HPDE6-E6E7 (cell line): Measurements from ENCODE around the gene RABGAP1L.
"Not testable (repeated sequence)": the region's sequence is repeated elsewhere in the genome, so short reads cannot be mapped to it uniquely, and the experiment has no call there.

ENCODE experiments used
- DNase-seq: peaks from one replicate; pipeline ENCODE4 v3.0.0; 2011; ENCODE audit warnings: missing footprints; ENCODE audit errors: extremely low spot score

RABGAP1L gene

DNA sequence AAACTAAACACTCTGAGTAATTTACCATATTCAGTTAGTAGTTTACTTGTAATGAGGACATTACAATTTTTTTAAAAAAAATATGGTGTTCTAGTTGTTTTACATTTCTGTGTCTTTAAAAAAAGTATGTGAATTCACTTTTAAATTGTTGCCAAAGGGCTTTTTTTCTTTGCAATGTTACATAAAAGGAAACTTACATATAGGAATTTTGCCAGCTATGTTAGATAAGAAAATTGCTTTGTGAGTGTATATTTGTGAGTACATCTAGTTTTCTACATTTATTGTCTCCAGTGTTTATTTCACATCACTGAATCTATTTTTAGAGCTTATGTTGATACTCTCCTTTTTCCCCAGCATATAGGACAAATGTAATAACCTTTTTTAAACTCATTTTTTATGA is 495.2 kb downstream of the RABGAP1L start:
- DNase-seq, result no peak

DNA sequence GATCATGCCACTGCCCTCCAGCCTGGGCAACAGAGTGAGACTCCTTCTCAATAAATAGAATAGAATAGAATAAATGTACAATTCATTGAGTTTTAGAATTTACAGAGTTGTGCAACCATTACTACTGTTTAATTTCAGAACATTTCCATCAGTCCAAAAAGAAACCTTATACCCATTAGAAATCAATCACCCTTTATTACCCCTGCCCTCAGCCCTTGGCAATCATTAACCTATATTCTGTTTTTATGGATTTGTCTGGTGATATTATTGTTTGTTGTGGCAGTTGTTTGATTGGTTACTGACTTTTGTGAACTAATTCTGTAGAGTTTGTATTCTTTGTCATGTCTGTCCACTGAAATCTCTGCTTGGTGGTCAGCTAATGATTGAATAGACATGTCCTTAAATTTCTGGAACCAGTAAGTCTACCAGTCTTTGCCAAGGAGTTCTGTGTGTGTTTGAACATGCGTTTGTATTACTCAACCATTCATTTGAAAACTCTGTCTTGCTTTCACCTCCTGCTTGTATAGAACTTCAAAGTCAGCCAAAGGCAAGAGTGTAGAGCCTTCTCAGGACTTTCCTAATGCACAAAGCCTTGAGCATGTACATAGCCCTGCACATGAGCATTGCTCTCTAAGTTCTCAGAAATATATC is 497.2 kb downstream of the RABGAP1L start:
- no peak for DNase-seq

DNA sequence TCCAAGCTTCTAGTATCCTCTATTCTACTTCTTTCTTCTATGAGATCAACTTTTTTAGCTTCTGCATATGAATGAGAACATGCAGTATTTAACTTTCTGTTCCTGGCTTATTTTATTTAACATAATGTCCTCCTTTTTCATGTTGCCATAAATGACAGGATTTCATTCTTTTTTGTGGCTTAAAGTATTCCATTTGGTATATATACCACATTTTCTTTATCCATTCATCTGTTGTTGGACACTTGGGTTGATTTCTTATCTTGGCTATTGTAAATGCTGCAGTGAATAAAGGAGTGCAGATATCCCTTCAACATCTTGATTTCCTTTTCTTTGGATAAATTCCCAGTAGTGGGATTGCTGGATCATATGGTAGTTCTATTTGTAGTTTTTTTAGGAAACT is 498.1 kb downstream of the RABGAP1L start:
- no peak for DNase-seq

DNA sequence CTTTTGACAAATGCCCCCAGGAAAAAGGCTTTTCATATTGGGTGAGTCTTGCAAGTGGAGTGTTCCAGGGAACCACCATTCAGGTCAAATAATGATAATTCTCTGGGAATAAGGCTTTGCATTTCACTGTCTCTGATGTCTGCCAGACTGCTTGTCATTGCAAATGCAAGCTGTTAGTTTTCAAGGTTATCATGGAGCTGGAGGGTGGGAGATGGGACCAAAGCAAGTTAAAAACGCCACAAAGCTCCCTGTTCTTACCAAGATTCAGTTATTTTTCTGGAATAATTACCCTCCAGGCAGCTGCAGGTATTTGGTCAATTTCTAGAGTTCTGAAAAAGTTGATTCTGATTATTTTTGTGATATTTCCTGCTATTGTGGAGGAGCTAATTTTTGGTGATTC is 498.6 kb downstream of the RABGAP1L start:
- no peak for DNase-seq

DNA sequence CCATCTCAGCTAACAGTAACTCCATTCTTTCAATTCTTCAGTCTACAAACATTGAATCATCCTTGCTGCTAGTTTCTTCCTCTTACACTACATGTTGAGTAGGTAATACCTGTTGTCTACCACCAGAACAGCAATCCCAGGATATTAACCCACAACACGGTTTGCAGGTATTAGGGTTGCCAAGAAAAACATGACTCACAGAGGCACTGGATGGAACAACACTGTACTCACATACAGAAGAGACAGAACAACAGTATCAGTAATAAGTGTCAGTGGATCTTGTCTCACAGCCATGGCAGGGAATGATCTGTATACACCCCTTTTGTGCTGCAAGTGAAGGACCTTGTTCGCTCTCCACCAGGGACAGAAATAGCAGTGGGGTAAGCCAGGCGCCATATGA is 500.5 kb downstream of the RABGAP1L start:
- DNase-seq, result peak; percentile 42

DNA sequence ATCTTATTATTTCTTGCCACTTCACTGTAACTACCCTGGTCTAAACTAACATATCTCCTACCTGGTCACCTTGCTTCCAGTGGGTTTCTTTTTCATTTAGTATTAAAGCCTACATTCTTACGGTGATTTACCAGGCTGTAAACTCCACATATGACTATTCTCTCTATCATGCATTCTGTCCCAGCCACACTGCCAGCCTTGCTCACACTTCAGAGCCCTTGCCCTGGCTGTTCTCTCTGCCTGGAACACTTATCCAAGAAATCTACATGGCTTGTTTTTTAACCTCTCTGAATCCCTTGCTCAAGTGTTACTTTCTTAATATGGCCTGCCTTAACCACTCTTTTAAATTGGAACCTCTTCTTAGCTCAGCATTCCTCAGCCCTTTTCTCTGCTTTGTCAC is 501.2 kb downstream of the RABGAP1L start:
- DNase-seq, result no peak

DNA sequence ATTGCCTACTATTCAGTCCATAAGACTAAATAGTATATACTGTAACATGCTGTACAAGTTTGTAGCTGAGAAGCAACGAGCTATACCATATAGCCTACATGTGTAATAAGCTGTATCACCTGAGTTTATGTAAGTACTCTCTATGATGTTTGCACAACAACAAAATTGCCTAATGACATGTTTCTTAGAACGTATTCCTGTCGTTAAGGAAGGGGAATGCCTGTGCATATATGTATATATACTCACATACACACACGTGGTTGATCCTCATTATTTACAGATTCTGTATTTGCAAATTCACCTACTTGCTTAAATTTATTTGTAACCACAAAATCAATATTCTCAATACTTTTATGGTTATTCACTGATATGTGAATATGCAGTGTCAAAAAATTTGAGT is 504.0 kb downstream of the RABGAP1L start:
- no peak for DNase-seq

DNA sequence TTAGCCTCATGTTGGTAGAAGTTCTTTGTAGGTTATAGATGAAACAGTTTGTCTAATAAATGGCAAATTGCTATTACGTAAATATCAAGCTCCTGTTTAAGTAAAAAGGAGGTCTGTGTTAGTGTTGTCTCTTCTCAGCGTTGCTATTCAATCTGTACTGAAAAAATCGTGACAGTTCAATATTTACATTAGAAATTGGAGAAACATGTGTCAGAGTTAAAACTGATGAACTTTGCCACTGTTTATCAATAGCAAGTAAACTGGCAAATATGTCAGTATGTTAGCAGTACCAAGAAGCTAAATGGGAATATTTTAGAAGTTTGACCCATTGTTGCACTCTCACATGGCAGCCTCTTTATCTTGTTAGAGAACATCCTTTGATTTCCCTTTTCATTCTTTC is 506.9 kb downstream of the RABGAP1L start:
- DNase-seq, result no peak

DNA sequence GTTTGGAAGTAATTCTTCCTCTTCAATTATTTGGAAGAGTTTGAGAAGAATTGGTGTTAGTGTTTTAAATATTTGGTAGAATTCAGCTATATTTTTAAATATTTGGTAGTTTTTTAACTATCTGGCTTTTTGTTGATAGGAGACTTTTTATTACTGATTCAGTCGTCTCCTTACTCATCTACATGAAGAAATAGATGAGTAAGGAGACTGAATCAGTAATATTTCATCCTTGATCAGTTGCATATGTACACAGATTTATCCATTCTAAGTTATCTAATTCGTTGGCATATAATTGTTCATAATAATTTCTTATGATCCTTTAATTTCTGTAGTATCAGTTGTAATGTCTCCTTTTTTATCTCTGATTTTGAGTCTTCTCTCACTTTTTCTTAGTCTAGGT is 512.5 kb downstream of the RABGAP1L start:
- DNase-seq, result no peak

DNA sequence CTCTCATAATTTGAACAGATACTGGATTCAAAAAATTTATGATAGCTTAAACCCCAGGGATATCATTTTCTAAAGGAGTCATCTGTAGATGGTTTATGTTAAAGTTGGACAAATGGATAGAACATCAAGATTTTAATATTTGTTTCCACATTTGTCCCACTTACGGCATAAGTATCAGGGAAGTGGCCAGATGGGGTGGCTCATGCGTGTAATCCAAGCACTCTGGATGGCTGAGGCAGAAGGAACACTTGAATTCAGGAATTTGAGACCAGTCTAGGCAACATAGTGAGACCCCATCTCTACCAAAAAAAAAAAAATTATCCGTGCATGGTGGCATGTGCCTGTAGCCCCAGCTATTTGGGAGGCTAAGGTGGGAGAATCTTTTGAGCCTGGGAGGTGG is 517.5 kb downstream of the RABGAP1L start:
- DNase-seq, result no peak

DNA sequence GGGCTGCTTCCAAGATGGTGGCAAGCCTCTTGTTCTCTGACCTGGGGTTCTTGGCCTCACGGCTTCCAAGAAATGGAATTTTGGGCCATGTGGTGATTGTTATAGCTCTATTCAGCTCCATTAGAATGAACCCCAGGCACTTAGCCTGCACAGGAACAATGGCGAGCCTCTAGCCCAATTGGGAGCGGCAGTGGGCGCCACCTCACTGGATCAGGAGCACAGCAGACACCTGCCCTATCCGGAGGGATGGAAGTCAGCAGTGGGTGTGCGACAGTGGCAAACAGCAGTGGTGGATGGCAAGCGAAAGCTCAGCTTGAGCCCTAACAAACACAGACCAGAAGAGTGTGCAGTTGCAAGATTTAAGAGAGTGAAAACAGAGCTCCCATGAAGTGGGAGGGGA is 519.3 kb downstream of the RABGAP1L start:
- no peak for DNase-seq

DNA sequence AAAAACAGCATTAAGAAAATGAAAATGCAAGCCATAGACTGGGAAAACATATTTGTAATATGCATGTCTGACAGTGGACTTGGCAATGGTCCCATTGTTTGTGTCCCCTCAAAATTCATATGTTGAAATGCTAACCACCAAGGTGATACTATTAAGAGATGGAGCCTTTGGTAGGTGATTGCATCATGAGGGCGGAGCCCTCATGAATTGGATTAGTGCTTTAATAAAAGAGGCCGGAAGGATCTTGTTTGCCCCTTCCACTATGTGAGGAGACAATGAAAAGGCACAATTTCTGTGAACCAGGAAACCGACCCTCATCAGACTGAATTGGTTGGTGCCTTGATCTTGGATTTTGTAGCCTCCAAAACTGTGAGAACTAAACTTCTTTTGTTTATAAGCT is 520.8 kb downstream of the RABGAP1L start:
- no peak for DNase-seq

DNA sequence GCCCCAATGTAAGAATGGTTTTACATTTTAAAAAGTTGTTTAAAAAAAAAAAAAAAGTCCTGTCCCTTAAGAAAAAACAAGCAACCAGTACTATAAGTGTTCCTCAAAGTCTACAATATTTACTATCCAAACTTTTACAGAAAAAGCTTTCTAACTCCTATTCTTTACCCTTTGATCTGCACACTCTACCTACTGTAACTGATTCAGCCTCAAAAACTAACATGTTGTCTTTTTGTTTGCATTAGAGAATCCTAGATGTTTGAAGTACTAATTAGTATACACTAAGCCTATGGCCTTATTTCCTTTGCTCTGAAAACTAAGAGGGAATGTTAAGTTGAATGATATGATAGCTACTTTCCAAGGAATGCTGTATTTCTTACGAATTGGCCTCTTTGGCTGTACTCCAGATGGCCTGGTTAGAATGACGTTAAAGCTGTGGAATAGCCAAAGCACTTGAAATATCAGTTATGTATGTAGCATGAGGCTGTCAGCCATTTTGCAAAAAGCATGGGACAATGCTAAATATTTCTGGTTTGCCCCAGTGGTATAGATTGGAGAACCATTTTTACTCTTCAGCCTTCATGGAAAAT is 523.2 kb downstream of the RABGAP1L start:
- DNase-seq, result no peak

DNA sequence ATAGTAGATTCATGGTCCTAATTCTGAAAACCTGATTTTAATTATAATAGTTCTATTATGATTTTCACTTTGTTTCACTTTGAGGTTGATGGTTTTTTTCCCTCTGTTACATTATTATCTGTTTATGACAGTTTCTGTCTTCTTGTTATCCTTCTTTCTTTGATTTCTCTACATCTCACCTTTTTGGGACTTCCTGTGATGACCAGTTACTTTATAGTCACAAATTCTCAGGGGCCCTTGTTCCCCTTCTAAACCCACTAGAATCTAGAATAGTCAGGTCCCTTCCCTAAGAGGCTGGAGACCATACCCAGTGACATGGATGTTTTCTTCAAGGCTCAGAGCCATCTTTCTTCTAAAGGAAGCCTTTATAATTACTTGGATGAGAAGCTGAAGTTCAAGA is 526.9 kb downstream of the RABGAP1L start:
- no peak for DNase-seq

DNA sequence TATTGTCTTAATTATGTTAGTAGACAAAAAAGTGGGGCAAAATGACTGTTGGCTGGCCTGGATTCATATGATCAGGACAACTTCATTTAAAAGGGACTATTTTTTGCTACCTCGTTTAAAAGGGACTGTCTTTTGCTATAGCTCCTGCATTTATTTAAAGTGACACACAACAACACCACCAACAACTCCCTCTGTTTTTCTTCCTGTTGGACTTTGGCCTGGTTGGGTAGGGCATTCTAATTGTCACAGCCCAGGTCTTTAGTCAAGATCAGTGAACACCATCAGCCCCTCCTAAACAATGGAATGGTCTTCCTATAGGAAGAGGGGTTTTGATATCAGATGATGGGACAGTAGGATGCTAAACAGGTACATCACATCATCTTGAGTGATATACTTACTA is 530.2 kb downstream of the RABGAP1L start:
- no peak for DNase-seq

DNA sequence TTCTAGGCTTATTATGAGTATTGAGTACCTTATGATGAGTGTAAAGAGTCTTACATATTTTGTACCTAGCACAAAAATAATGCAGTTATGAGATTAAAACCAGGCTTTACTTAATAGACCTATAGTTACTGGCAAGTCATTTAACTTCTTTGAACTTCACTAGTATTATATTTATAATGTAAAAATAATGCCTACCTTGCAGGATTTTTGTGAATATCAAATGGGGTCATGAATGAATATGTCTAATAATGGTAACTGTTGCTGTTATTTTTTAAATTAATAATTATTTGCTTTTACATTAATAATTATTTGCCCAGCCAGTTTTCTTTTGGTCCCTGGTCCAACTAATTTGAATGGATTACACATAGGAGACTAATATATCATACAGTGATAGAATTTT is 530.9 kb downstream of the RABGAP1L start:
- no peak for DNase-seq

DNA sequence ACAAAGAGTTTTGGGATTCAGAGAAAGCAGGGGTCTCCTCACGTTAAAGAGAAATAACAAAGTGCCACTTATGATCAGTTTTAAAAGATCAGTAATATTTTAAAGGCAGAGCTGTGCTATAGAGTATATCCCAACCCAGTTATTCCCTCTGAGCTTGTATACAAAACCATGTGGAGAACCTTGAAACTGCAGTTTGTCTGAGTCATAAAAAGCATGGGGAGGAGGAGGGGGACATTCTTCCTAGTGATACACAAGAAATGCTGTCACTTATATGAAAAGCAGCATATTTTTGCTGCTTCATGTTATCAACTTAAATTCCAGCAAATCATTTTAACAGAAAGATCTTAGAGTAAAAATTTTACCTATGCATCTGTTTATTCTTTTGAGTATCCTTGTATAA is 533.0 kb downstream of the RABGAP1L start:
- no peak for DNase-seq

DNA sequence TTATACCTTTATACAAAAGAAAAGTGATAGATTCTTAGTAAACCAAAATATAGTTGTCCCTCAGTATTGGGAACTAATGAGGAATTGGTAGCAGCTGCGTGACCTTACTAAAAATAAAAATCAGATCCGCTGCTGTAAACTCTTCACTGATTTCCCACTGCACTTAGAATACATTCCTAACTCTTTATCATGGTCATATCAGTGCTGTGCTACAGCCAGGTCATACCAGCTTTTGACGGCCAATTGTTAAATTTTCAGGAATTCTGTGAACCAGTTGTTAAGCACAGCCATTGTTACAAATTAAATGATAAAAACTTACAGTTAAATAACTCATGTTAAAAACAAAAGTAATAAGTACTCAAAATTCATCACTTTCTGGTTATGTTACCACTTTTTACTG is 533.8 kb downstream of the RABGAP1L start:
- DNase-seq, result no peak

DNA sequence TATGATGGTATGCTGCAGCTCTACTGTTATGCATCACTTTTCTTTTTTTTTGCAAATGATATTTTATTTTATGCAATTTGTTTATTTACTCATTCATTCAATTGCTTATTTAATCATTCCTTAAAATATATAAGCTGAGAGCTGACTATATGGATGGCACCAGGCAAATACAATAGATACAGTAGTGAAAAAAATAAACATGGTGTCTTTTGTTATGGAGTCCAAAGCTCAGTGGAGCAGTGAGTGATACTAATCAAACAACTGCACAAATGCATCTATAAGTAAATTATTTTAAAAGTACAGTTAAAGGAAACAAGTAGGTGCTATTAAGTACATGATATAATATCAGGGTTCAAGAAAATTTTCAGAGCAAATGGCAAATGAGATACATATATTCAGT is 534.2 kb downstream of the RABGAP1L start:
- DNase-seq, result not testable (repeated sequence)

DNA sequence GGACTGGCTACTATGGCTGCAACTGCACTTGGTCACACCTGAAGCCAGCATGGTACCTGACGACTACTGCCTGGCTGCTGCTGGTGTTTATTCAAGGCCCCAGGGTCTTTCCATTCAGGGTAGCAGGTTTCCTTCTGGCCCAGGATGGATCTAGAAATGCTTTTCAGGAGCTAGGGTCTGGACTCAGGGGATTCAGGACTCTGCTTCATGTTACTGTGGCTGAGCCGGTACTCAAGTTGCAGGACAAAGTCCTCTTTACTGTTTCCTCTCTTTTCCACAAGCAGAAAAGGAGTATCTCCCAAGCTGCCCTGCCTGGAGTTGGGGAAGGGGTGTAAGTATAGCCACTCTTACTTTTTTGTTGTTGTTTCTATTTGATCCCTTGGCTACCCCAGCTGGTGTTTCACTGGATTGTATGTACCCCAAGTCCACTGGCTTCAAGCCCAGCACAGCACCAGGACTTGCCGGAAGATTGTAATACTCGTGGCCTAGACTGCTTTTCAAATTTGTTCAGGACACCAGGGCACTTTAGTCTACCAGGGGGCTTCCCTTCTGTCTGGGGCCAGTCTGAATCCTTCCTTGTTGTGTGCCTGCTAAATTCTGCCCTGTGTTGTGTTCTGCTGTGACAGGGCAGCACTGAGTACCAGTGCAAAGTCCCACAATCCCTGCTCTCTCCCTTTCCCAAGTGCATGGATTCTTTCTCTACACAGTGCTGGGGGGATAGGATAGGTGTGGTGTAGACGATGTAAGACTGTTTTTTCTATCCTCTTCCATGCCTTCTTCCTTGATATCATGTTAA is 536.9 kb downstream of the RABGAP1L start:
- DNase-seq, result no peak

DNA sequence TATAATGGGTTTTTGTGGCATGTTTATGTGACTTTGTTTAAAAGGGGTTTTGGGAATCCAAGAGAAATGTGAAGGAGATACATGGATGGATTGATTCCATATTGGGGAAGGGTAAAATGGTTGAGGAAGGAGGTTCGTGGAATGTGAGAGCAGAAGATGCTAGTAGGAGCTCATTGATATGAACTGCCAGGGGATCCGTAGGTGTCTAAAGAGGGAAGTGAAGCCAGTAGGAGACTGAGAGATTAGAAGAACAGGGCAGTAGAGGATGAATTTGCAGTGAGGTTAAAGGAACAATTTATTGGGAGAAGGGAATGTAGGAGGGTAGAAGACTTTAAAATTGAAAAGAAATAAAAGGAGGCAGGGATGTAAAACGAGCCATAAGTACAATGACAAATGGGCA is 541.0 kb downstream of the RABGAP1L start:
- DNase-seq, result no peak

DNA sequence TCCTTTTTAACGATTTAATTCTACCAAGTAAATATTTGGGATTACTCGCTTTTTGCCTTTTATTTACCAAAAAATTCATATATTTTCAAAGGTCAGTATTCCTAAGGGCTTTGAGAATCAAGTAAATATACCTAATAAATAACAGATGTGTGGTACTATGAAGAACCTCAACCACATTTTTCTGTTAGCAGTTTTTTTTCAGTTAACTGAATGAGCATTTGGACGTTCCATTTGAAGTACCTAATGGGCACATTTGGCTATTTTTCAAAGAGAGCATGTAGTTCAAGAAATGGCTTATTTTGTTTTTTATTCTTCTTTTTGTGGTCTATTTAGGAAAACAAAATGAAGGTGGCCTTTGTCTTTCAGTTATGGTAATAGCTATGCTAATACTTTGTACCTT is 541.5 kb downstream of the RABGAP1L start:
- no peak for DNase-seq

DNA sequence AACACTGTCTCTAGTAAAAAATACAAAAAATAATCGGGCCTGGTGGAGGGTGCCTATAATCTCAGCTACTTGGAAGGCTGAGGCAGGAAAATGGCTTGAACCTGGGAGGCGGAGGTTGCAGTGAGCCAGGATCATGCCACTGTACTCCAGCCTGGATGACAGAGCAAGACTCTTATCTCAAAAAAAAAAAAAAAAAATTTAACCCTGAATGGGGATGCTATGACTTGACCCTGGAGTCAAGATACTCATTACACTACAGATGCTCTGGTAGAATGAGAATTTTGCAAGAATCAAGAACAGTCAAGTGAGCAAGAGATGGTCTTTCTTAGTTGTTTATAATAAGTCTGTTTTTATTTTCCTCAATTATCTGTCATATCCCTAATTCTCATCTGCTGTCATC is 542.2 kb downstream of the RABGAP1L start:
- DNase-seq, result no peak
